ENCODE data around the gene PIP5K1B. TPM values are rescaled to one million over a fixed set of nuclear protein-coding genes. Genes with fewer than 3 reads are reported as not detected.

The PIP5K1B gene
- total RNA-seq, 1 experiment from 2014 or later: 5.2 TPM

- no peak for TF ChIP-seq ZNF219 (CRISPR knock-in tag; IDR thresholded peaks at IDR 0.05; ENCODE audit: borderline replicate concordance)
- TF ChIP-seq NFE2L1 (CRISPR knock-in tag; IDR thresholded peaks at IDR 0.05): no peak
- TF ChIP-seq MAX (CRISPR knock-in tag; IDR thresholded peaks at IDR 0.05): no peak
- no peak for TF ChIP-seq ZNF416 (CRISPR knock-in tag; IDR thresholded peaks at IDR 0.05)
- TF ChIP-seq MXD4 (CRISPR knock-in tag; IDR thresholded peaks at IDR 0.05; ENCODE audit: borderline replicate concordance): no peak
- no peak for TF ChIP-seq ATF2 (CRISPR knock-in tag; IDR thresholded peaks at IDR 0.05; ENCODE audit: borderline replicate concordance, low read depth)
- TF ChIP-seq GRHL2 (CRISPR knock-in tag; IDR thresholded peaks at IDR 0.05; ENCODE audit: insufficient replicate concordance, severe bottlenecking): no peak
- TF ChIP-seq GABPB1 (CRISPR knock-in tag; IDR thresholded peaks at IDR 0.05): no peak
- no peak for TF ChIP-seq ATF1 (CRISPR knock-in tag; IDR thresholded peaks at IDR 0.05)
Observed at GRCh38 chr9:68755051-68755450, 50.0 kb downstream of the PIP5K1B start (continued).

GRCh38 chr9:68755752-68756151, 50.7 kb downstream of the PIP5K1B start:
- TF ChIP-seq ZNF317 (CRISPR knock-in tag; IDR thresholded peaks at IDR 0.05; ENCODE audit: borderline replicate concordance, low read depth) (no peak), GABPB1 (CRISPR knock-in tag; IDR thresholded peaks at IDR 0.05) (no peak), MLX (CRISPR knock-in tag; IDR thresholded peaks at IDR 0.05) (no peak), ZNF512 (CRISPR knock-in tag; IDR thresholded peaks at IDR 0.05; ENCODE audit: borderline replicate concordance) (no peak), E2F4 (CRISPR knock-in tag; IDR thresholded peaks at IDR 0.05; ENCODE audit: borderline replicate concordance, low read depth) (no peak), OVOL2 (CRISPR knock-in tag; IDR thresholded peaks at IDR 0.05; ENCODE audit: borderline replicate concordance) (no peak), ATF3 (CRISPR knock-in tag; conservative IDR thresholded peaks at IDR 0.05) (no peak), AFF4 (CRISPR knock-in tag; IDR thresholded peaks at IDR 0.05; ENCODE audit: borderline replicate concordance) (no peak), ZBTB21 (CRISPR knock-in tag; IDR thresholded peaks at IDR 0.05; ENCODE audit: borderline replicate concordance) (no peak), TEAD1 (CRISPR knock-in tag; IDR thresholded peaks at IDR 0.05) (0 out of 2 replicates have a peak, but pooled peaks have one; percentile 35), ZNF281 (CRISPR knock-in tag; IDR thresholded peaks at IDR 0.05) (no peak), ESRRA (CRISPR knock-in tag; IDR thresholded peaks at IDR 0.05; ENCODE audit: borderline replicate concordance) (0 out of 2 replicates have a peak, but pooled peaks have one; percentile 41), IRF1 (CRISPR knock-in tag; IDR thresholded peaks at IDR 0.05) (no peak), TCF7 (CRISPR knock-in tag; IDR thresholded peaks at IDR 0.05; ENCODE audit: low read depth) (no peak)
- ChIA-PET CTCF (interaction anchor here (0.9 kb wide), 1 partner anchor 20 kb away, joined by 3 read pairs; no protein-coding TSS in a partner anchor), POLR2A (no interaction called here)
- Mint-ChIP-seq H3K27ac (no peak overlapping the region; the same call in 1 of the 2 replicates), H3K4me3 (no peak overlapping the region), H3K4me1 (peaks cover 34% of the 10 kb centered on the region), H3K27me3 (ENCODE audit: low read depth) (no peaks in the 10 kb centered on the region), H3K9me3 (peaks cover 18% of the 10 kb centered on the region), H3K36me3 (peaks cover 9% of the 10 kb centered on the region; the same call in 1 of the 2 replicates)
- peak; percentile 95 for ATAC-seq
- DNase-seq (ENCODE audit: low spot score): no peak

All from WTC11 (cell line).